Trophoblast cell (in vitro differentiated cells and primary cell): ENCODE measurements around the gene IFT27.
"Not testable (repeated sequence)": the region's sequence is repeated elsewhere in the genome, so short reads cannot be mapped to it uniquely, and the experiment has no call there.

ENCODE experiments used
- DNase-seq, 2 donors: peaks; one replicate each; pipeline ENCODE4 v3.0.0-alpha.2; 2016
- H2AFZ ChIP-seq: 2 replicates; pipeline ENCODE4 v1.6.1; 2013; ENCODE audit warnings: low read length, moderate library complexity, mild to moderate bottlenecking; ENCODE audit not compliant: insufficient read depth, poor library complexity
- H2AK5ac ChIP-seq: 2 replicates; pipeline ENCODE4 v1.6.1; 2013; ENCODE audit warnings: mild to moderate bottlenecking, low read length
- H2BK120ac ChIP-seq: 2 replicates; pipeline ENCODE4 v1.6.1; 2013; ENCODE audit warnings: low read length, mild to moderate bottlenecking, moderate library complexity; ENCODE audit not compliant: insufficient read depth, poor library complexity
- H2BK12ac ChIP-seq: 2 replicates; pipeline ENCODE4 v1.6.1; 2013; ENCODE audit warnings: mild to moderate bottlenecking, low read length, moderate library complexity
- H2BK5ac ChIP-seq: 2 replicates; pipeline ENCODE4 v1.6.1; 2013; ENCODE audit warnings: low read length, low read depth, moderate library complexity, mild to moderate bottlenecking; ENCODE audit not compliant: poor library complexity
- H3K14ac ChIP-seq: 2 replicates; pipeline ENCODE4 v1.6.1; 2013; ENCODE audit warnings: mild to moderate bottlenecking, low read length
- H3K18ac ChIP-seq: 2 replicates; pipeline ENCODE4 v1.6.1; 2013; ENCODE audit warnings: mild to moderate bottlenecking, low read length
- H3K23ac ChIP-seq: 2 replicates; pipeline ENCODE4 v1.6.1; 2013; ENCODE audit warnings: low read length
- H3K27ac ChIP-seq: 2 replicates; pipeline ENCODE4 v1.5.1; 2013; ENCODE audit warnings: low read depth, mild to moderate bottlenecking, inconsistent platforms, low read length, moderate library complexity
- H3K27me3 ChIP-seq: 2 replicates; pipeline ENCODE4 v1.6.1; 2013; ENCODE audit warnings: inconsistent platforms, mild to moderate bottlenecking, low read length, moderate library complexity; ENCODE audit not compliant: insufficient read depth
- H3K36me3 ChIP-seq, 2 experiments: 1 replicate in 1 of 2; 2 replicates in 1 of 2; pipeline ENCODE4 v1.6.1; 2013; ENCODE audit warnings: low read length in 2 of 2, mild to moderate bottlenecking in 2 of 2, moderate library complexity in 1 of 2; ENCODE audit not compliant: insufficient read depth in 2 of 2, control insufficient read depth in 1 of 2
- H3K4ac ChIP-seq: 2 replicates; pipeline ENCODE4 v1.6.1; 2013; ENCODE audit warnings: low read depth, mild to moderate bottlenecking, low read length, moderate library complexity
- H3K4me1 ChIP-seq, 2 experiments: 1 replicate in 1 of 2; 2 replicates in 1 of 2; pipeline ENCODE4 v1.6.1; 2013; ENCODE audit warnings: low read length in 2 of 2, mild to moderate bottlenecking in 2 of 2, moderate library complexity in 1 of 2; ENCODE audit not compliant: insufficient read depth in 2 of 2, control insufficient read depth in 1 of 2
- H3K4me2 ChIP-seq: 2 replicates; pipeline ENCODE4 v1.6.1; 2013; ENCODE audit warnings: inconsistent platforms, mild to moderate bottlenecking, low read length, moderate library complexity
- H3K4me3 ChIP-seq: 2 replicates; pipeline ENCODE4 v1.5.1; 2013; ENCODE audit warnings: mild to moderate bottlenecking, low read depth, low read length, inconsistent platforms
- H3K79me1 ChIP-seq: one replicate; pipeline ENCODE4 v1.6.1; 2013; ENCODE audit warnings: low read length
- H3K79me2 ChIP-seq: 2 replicates; pipeline ENCODE4 v1.6.1; 2013; ENCODE audit warnings: low read length, mild to moderate bottlenecking; ENCODE audit not compliant: control insufficient read depth, insufficient read depth, poor library complexity
- H3K9ac ChIP-seq: 2 replicates; pipeline ENCODE4 v1.6.1; 2013; ENCODE audit warnings: mild to moderate bottlenecking, low read length
- H3K9me3 ChIP-seq: 2 replicates; pipeline ENCODE4 v1.6.1; 2013; ENCODE audit warnings: low read depth, mild to moderate bottlenecking, control low read depth, inconsistent platforms, low read length; ENCODE audit not compliant: insufficient read depth
- H4K12ac ChIP-seq: 2 replicates; pipeline ENCODE4 v1.6.1; 2013; ENCODE audit warnings: low read depth, mild to moderate bottlenecking, low read length, moderate library complexity
- H4K8ac ChIP-seq: 2 replicates; pipeline ENCODE4 v1.6.1; 2013; ENCODE audit warnings: low read depth, mild to moderate bottlenecking, low read length, moderate library complexity
- H4K91ac ChIP-seq: one replicate; pipeline ENCODE4 v1.6.1; 2013; ENCODE audit warnings: low read depth, mild to moderate bottlenecking, low read length, moderate library complexity
- WGBS: extraction: QIAGEN DNeasy Blood & Tissue Kit; methylation state at CpG from one replicate; pipeline ENCODE4 v1.1.7; 2013; ENCODE audit warnings: missing lambda C conversion rate; ENCODE audit not compliant: insufficient read length, insufficient coverage; ENCODE audit errors: extremely low coverage; 5-methylcytosine and 5-hydroxymethylcytosine counted together

IFT27 gene

GRCh38 chr22:36733271-36733670 is 42.6 kb downstream of the IFT27 start:
- Histone ChIP-seq H3K79me2 (no peaks in the 10 kb centered on the region), H2BK5ac (no peak overlapping the region), H3K4me2 (no peak overlapping the region), H2AK5ac (no peak overlapping the region), H3K9me3 (peaks cover 4% of the 10 kb centered on the region), H3K18ac (no peak overlapping the region), H4K91ac (no peak overlapping the region), H4K8ac (no peak overlapping the region), H2AFZ (no peak overlapping the region), H3K9ac (no peak overlapping the region), H3K27me3 (no peaks in the 10 kb centered on the region), H3K4me3 (no peak overlapping the region), H3K23ac (no peak overlapping the region), H3K36me3 (no peaks in the 10 kb centered on the region), H2BK12ac (no peak overlapping the region), H3K4ac (no peak overlapping the region), H3K4me1 (no peaks in the 10 kb centered on the region), H4K12ac (no peak overlapping the region), H3K27ac (no peak overlapping the region), H3K14ac (no peak overlapping the region), H3K79me1 (no peaks in the 10 kb centered on the region), H2BK120ac (no peak overlapping the region)
- no peak for DNase-seq
- WGBS, result no CpG with 5 or more reads among the region's 3 CpGs

- no CpG with 5 or more reads among the region's 1 CpG for WGBS
- no peak overlapping the region for H4K8ac ChIP-seq
- no peak for DNase-seq
These were observed 43.3 kb downstream of the IFT27 start for GRCh38 chr22:36732609-36733008.

GRCh38 chr22:36731916-36732315 is 44.0 kb downstream of the IFT27 start:
- H2AK5ac ChIP-seq, result no peak overlapping the region
- no peak overlapping the region for H4K91ac ChIP-seq
- H3K9ac ChIP-seq, result no peak overlapping the region
- no peak overlapping the region for H4K12ac ChIP-seq
- no peaks in the 10 kb centered on the region for H3K79me1 ChIP-seq
- H3K4me1 ChIP-seq, result no peaks in the 10 kb centered on the region
- H3K18ac ChIP-seq, result no peak overlapping the region
- H3K27ac ChIP-seq, result no peak overlapping the region
- H2AFZ ChIP-seq, result no peak overlapping the region
- H2BK5ac ChIP-seq, result no peak overlapping the region
- H3K9me3 ChIP-seq, result peaks cover 7% of the 10 kb centered on the region
- DNase-seq, result no peak
- H2BK120ac ChIP-seq, result no peak overlapping the region
- H3K23ac ChIP-seq, result no peak overlapping the region
- no peaks in the 10 kb centered on the region for H3K36me3 ChIP-seq
- no peaks in the 10 kb centered on the region for H3K27me3 ChIP-seq
- H3K4me2 ChIP-seq, result no peak overlapping the region
- no peak overlapping the region for H3K4ac ChIP-seq
- H3K4me3 ChIP-seq, result no peak overlapping the region
- no CpG with 5 or more reads among the region's 5 CpGs for WGBS
- H2BK12ac ChIP-seq, result no peak overlapping the region
- H3K14ac ChIP-seq, result no peak overlapping the region
- no peaks in the 10 kb centered on the region for H3K79me2 ChIP-seq
- no peak overlapping the region for H4K8ac ChIP-seq

More at GRCh38 chr22:36732609-36733008, 43.3 kb downstream of the IFT27 start:
- H3K9me3 ChIP-seq, result peaks cover 7% of the 10 kb centered on the region
- H3K4me3 ChIP-seq, result no peak overlapping the region
- no peak overlapping the region for H4K91ac ChIP-seq
- H2BK120ac ChIP-seq, result no peak overlapping the region
- no peak overlapping the region for H2BK5ac ChIP-seq
- H2AK5ac ChIP-seq, result no peak overlapping the region
- H3K9ac ChIP-seq, result no peak overlapping the region
- H3K79me2 ChIP-seq, result no peaks in the 10 kb centered on the region
- H2BK12ac ChIP-seq, result no peak overlapping the region
- H3K4me2 ChIP-seq, result no peak overlapping the region
- H4K12ac ChIP-seq, result no peak overlapping the region
- no peaks in the 10 kb centered on the region for H3K4me1 ChIP-seq
- H3K27ac ChIP-seq, result no peak overlapping the region
- no peak overlapping the region for H3K18ac ChIP-seq
- no peak overlapping the region for H3K4ac ChIP-seq
- H3K14ac ChIP-seq, result no peak overlapping the region
- H2AFZ ChIP-seq, result no peak overlapping the region
- no peaks in the 10 kb centered on the region for H3K36me3 ChIP-seq
- no peaks in the 10 kb centered on the region for H3K27me3 ChIP-seq
- H3K79me1 ChIP-seq, result no peaks in the 10 kb centered on the region
- H3K23ac ChIP-seq, result no peak overlapping the region

GRCh38 chr22:36731321-36731720 is 44.6 kb downstream of the IFT27 start:
- H3K79me2 ChIP-seq, H3K27ac ChIP-seq, H3K4me2 ChIP-seq, H2AK5ac ChIP-seq, H3K36me3 ChIP-seq, H3K23ac ChIP-seq, H3K79me1 ChIP-seq, H4K12ac ChIP-seq, H2BK12ac ChIP-seq, H3K27me3 ChIP-seq, H3K4ac ChIP-seq, DNase-seq, H3K18ac ChIP-seq, H3K14ac ChIP-seq, H2BK5ac ChIP-seq, H2AFZ ChIP-seq, H4K8ac ChIP-seq, H3K4me1 ChIP-seq, H3K9ac ChIP-seq, H2BK120ac ChIP-seq, H3K9me3 ChIP-seq, H4K91ac ChIP-seq: not testable (repeated sequence)
- H3K4me3 ChIP-seq, result peak overlapping the region; percentile 9
- no CpG with 5 or more reads among the region's 6 CpGs for WGBS
